Heart right ventricle (tissue), 12 donors: ENCODE data around the gene GDI1. TPM values are rescaled to one million over a fixed set of nuclear protein-coding genes. Genes with fewer than 3 reads are reported as not detected.

Experiments used
- microRNA-seq, 2 donors: library from miRNA; unstranded; fragments of <30 nt; microRNA quantifications; one replicate each; pipeline ENCODE4 v1.2.0, GENCODE V29; 2021
- polyA plus RNA-seq, 2 donors: library from polyadenylated mRNA; stranded (reverse); fragments of 200-250 nt; gene quantifications; one replicate each; pipeline ENCODE4 v1.2.3, GENCODE V29; 2013
- total RNA-seq, 10 donors: library from RNA; stranded (reverse); fragmentation: NEBNext Ultra II Directional in 3 of 10; extraction: Animal tissue kit (Norgen Biotek cat#: 25700) in 3 of 10; gene quantifications; one replicate each; pipeline versions ENCODE4 v1.2.1 to v1.2.4, GENCODE V29; 2021 to 2023
- donor health status: ischemic (EF 13 %, LVEDD 7.1; RV severe dilation, severe dysfunction).
- donor health status: healthy with polysubstance abuse.
- donor health status: DM: no; HTN: yes; CAD: no.
- donor health status: DM: no; HTN: no; CAD: no.
- donor health status: ischemic (EF 25% LVEDD 6.9; RV normal size, moderate dysfunction).
- donor health status: ischemic (EF 25% LVEDD 5.7; RV mildly dilated, moderate dysfunction).
- donor health status: healthy.
- donor health status: nonischemic (EF 11% LVEDD 7.7; RV severe dilation, severe dysfunction).
- donor health status: DM: yes; HTN: yes; CAD: no.
- donor health status: PGD.
- donor health status: ischemic (EF 29% LVEDD 5.4; RV normal size, mild dysfunction).
- donor health status: nonischemic (EF 23%, LVEDD 6.1; RV moderate dilation, normal function).

The GDI1 gene
- total and polyA plus RNA-seq, 12 donors = 67.5 to 117 (median 79.3) TPM

Small RNAs within 50 kb of the gene (microRNA-seq; reads per million reads assigned to microRNA genes)
- 0 reads per million in 2 donors for gene MIR6858

Other genes with a start within 250 kb of the GDI1 start
- gene OPN1MW2, start 217.4 kb upstream of the GDI1 start, total RNA-seq = not detected
- gene OPN1MW2, start 217.4 kb upstream of the GDI1 start, polyA plus RNA-seq = not detected
- not detected for gene OPN1MW3, start 179.6 kb upstream of the GDI1 start, total RNA-seq
- not detected for gene OPN1MW3, start 179.6 kb upstream of the GDI1 start, polyA plus RNA-seq
- not detected for gene TEX28, start 142.0 kb upstream of the GDI1 start, total RNA-seq
- not detected for gene TEX28, start 142.0 kb upstream of the GDI1 start, polyA plus RNA-seq
- gene TKTL1, start 141.4 kb upstream of the GDI1 start, total RNA-seq = 10 to 100 TPM in 5 of 10 donors, 1 to 10 TPM in 5; 3.7 to 14.1 (median 9.2) TPM
- gene TKTL1, start 141.4 kb upstream of the GDI1 start, polyA plus RNA-seq = 1 to 10 TPM; 2.6 to 5.7 TPM
- gene FLNA, start 62.5 kb upstream of the GDI1 start, total RNA-seq = 100 to 1,000 TPM; 139 to 288 (median 181) TPM
- gene FLNA, start 62.5 kb upstream of the GDI1 start, polyA plus RNA-seq = 100 to 1,000 TPM; 368 to 442 TPM
- gene EMD, start 57.9 kb upstream of the GDI1 start, total RNA-seq = 10 to 100 TPM; 47.8 to 74.1 (median 59.6) TPM
- 100 to 1,000 TPM in 1 of 2 donors, 10 to 100 TPM in 1; 54.8 to 170 TPM for gene EMD, start 57.9 kb upstream of the GDI1 start, polyA plus RNA-seq
- gene RPL10, start 38.8 kb upstream of the GDI1 start, total RNA-seq = 1,000 to 10,000 TPM; 1,543 to 2,503 (median 1,867) TPM
- gene RPL10, start 38.8 kb upstream of the GDI1 start, polyA plus RNA-seq = 1,000 to 10,000 TPM; 2,102 to 7,085 TPM
- 10 to 100 TPM; 35.2 to 57.1 (median 46.9) TPM for gene DNASE1L1, start 27.9 kb upstream of the GDI1 start, total RNA-seq
- 10 to 100 TPM; 27.2 to 55.0 TPM for gene DNASE1L1, start 27.9 kb upstream of the GDI1 start, polyA plus RNA-seq
- 10 to 100 TPM; 28.4 to 42.6 (median 33.7) TPM for gene TAFAZZIN, start 25.6 kb upstream of the GDI1 start, total RNA-seq
- 100 to 1,000 TPM in 1 of 2 donors, 10 to 100 TPM in 1; 38.2 to 112 TPM for gene TAFAZZIN, start 25.6 kb upstream of the GDI1 start, polyA plus RNA-seq
- 100 to 1,000 TPM in 3 of 10 donors, 10 to 100 TPM in 7; 69.5 to 113 (median 90.6) TPM for gene ATP6AP1, start 8.5 kb upstream of the GDI1 start, total RNA-seq
- 100 to 1,000 TPM in 1 of 2 donors, 10 to 100 TPM in 1; 26.0 to 103 TPM for gene ATP6AP1, start 8.5 kb upstream of the GDI1 start, polyA plus RNA-seq
- gene FAM50A, start 7.0 kb downstream of the GDI1 start, total RNA-seq = 10 to 100 TPM; 25.5 to 59.9 (median 34.7) TPM
- 100 to 1,000 TPM; 134 to 167 TPM for gene FAM50A, start 7.0 kb downstream of the GDI1 start, polyA plus RNA-seq
- 10 to 100 TPM; 11.6 to 35.3 (median 16.7) TPM for gene PLXNA3, start 21.1 kb downstream of the GDI1 start, total RNA-seq
- gene PLXNA3, start 21.1 kb downstream of the GDI1 start, polyA plus RNA-seq = 10 to 100 TPM in 1 of 2 donors, 1 to 10 TPM in 1; 9.7 to 18.9 TPM
- gene LAGE3, start 42.1 kb downstream of the GDI1 start, total RNA-seq = 10 to 100 TPM; 13.7 to 21.3 (median 17.7) TPM
- gene LAGE3, start 42.1 kb downstream of the GDI1 start, polyA plus RNA-seq = 10 to 100 TPM in 1 of 2 donors, 1 to 10 TPM in 1; 7.5 to 38.2 TPM
- 10 to 100 TPM; 45.8 to 69.4 (median 50.4) TPM for gene UBL4A, start 49.5 kb downstream of the GDI1 start, total RNA-seq
- 10 to 100 TPM; 33.1 to 48.3 TPM for gene UBL4A, start 49.5 kb downstream of the GDI1 start, polyA plus RNA-seq
- gene SLC10A3, start 53.5 kb downstream of the GDI1 start, total RNA-seq = 10 to 100 TPM in 7 of 10 donors, 1 to 10 TPM in 3; 8.7 to 19.8 (median 11.7) TPM
- gene SLC10A3, start 53.5 kb downstream of the GDI1 start, polyA plus RNA-seq = 10 to 100 TPM; 11.9 to 38.1 TPM
- gene FAM3A, start 79.1 kb downstream of the GDI1 start, total RNA-seq = 10 to 100 TPM; 36.5 to 73.9 (median 48.4) TPM
- 10 to 100 TPM; 69.1 to 76.6 TPM for gene FAM3A, start 79.1 kb downstream of the GDI1 start, polyA plus RNA-seq
- gene G6PD, start 109.7 kb downstream of the GDI1 start, total RNA-seq = 10 to 100 TPM in 4 of 10 donors, 1 to 10 TPM in 6; 5.0 to 20.9 (median 8.5) TPM
- 10 to 100 TPM; 10.3 to 19.2 TPM for gene G6PD, start 109.7 kb downstream of the GDI1 start, polyA plus RNA-seq
- gene IKBKG, start 110.5 kb downstream of the GDI1 start, total RNA-seq = 10 to 100 TPM; 11.6 to 21.7 (median 15.1) TPM
- gene IKBKG, start 110.5 kb downstream of the GDI1 start, polyA plus RNA-seq = 10 to 100 TPM; 14.6 to 27.0 TPM
- gene CTAG1A, start 148.0 kb downstream of the GDI1 start, total RNA-seq = not detected
- gene CTAG1A, start 148.0 kb downstream of the GDI1 start, polyA plus RNA-seq = not detected
- not detected for gene CTAG1B, start 182.1 kb downstream of the GDI1 start, total RNA-seq
- not detected for gene CTAG1B, start 182.1 kb downstream of the GDI1 start, polyA plus RNA-seq
- gene CTAG2, start 216.4 kb downstream of the GDI1 start, total RNA-seq = not detected
- gene CTAG2, start 216.4 kb downstream of the GDI1 start, polyA plus RNA-seq = not detected